Body of pancreas (tissue), 4 donors: ENCODE measurements around the gene GABRG3. TPM values are rescaled to one million over a fixed set of nuclear protein-coding genes. Genes with fewer than 3 reads are reported as not detected.

ENCODE experiments used
- ATAC-seq: fragments of 150-250 bp; one replicate; pipeline ENCODE4 v1.9.1; 2016
- DNase-seq, 4 donors: peaks; one replicate each; pipeline ENCODE4 v3.0.0-alpha.2; 2019
- H3K27ac ChIP-seq, 4 donors: fragments of 200-600 bp; sonication (generic); 1 replicate in 3 of 4; 2 replicates in 1 of 4; pipeline versions ENCODE4 v1.5.1 to v1.6.1; 2016 to 2019; ENCODE audit warnings: mild to moderate bottlenecking in 1 of 4, mixed read lengths in 1 of 4, moderate library complexity in 1 of 4
- H3K27me3 ChIP-seq, 2 donors: fragments of 200-600 bp; sonication (generic); one replicate each; pipeline ENCODE4 v1.6.0; 2016; ENCODE audit warnings: mild to moderate bottlenecking in 1 of 2
- H3K36me3 ChIP-seq, 2 donors: fragments of 200-600 bp; sonication (generic); replicated peaks in 1 of 2; 2 replicates each; pipeline ENCODE4 v1.5.1; 2016; ENCODE audit warnings: low read depth in 2 of 2; ENCODE audit not compliant: insufficient read depth in 1 of 2
- H3K4me1 ChIP-seq: fragments of 200-600 bp; sonication (generic); one replicate; pipeline ENCODE4 v1.6.0; 2016
- H3K4me3 ChIP-seq, 2 donors: fragments of 200-600 bp; sonication (generic); 1 replicate in 1 of 2; 2 replicates in 1 of 2; pipeline ENCODE4 v1.5.1; 2016 to 2019
- H3K9me3 ChIP-seq, 3 donors: fragments of 200-600 bp; sonication (generic); 1 replicate in 2 of 3; 2 replicates in 1 of 3; pipeline ENCODE4 v1.5.1; 2016
- POLR2A ChIP-seq, 3 donors: fragments of 450-650 bp; IDR thresholded peaks; one replicate each; pipeline ENCODE4 v1.6.1; 2016; ENCODE audit warnings: antibody characterized with exemption in 3 of 3, mild to moderate bottlenecking in 2 of 3
- WGBS, 2 donors: methylation state at CpG; one replicate each; pipeline ENCODE4 v1.1.5; 2017; 5-methylcytosine and 5-hydroxymethylcytosine counted together
- intact Hi-C: fragments of 100-400 bp; cut with DNase I; formaldehyde crosslinking; loops from one replicate; pipeline ENCODE4 v1.15.1; 2023
- total RNA-seq, 2 donors: library from RNA; depleted of rRNA; stranded (reverse); fragments of >200 nt; gene quantifications; one replicate each; pipeline ENCODE4 v1.1.0, GENCODE V29; 2016
- TF ChIP-seq, protein P1 (sequence below), 7 experiments: fragments of 450-650 bp in 4 of 7; fragments of 200-600 bp in 3 of 7; sonication (generic) in 3 of 7; IDR thresholded peaks; one replicate each; pipeline ENCODE4 v1.5.1; 2016 to 2019; ENCODE audit warnings: antibody characterized with exemption in 7 of 7

Gene GABRG3
- total RNA-seq, 2 donors from 2014 or later = not detected

- H3K4me1 ChIP-seq = no peaks in the 10 kb centered on the region
- intact Hi-C loops = no loop called here
- H3K9me3 ChIP-seq = no peaks in the 10 kb centered on the region
- H3K4me3 ChIP-seq = no peak overlapping the region
- no peaks in the 10 kb centered on the region for H3K27me3 ChIP-seq
- no peak for TF ChIP-seq POLR2A (IDR thresholded peaks at IDR 0.05)
- 69 to 76% methylated on average over 6 of the region's 6 CpGs for WGBS, 2 donors
- no peak for DNase-seq
- no peaks in the 10 kb centered on the region for H3K36me3 ChIP-seq
- no peak for ATAC-seq
- no peak overlapping the region for H3K27ac ChIP-seq
Measured at GRCh38 chr15:26934848-26935247, 36.1 kb upstream of the GABRG3 start.

DNA sequence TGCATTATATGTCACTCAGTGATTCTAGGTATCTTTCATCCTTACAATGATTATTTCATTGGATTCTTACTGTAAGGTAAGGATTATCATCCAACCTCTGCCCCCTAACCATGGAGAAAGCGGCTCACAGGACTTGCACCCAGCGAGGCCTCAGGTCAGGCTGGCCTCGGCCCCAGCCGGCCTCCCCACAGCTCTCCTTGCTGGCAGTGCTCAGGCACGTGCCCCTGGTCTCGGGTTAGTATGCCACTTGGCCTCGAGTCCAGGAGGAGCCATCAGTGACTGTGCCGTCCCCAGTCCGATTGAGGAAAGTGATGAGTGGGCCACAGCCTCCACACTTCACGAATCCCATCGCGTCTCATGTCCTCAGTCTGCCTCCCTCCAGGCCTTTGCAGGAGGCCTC is 35.7 kb upstream of the GABRG3 start:
- Histone ChIP-seq H3K9me3 (no peaks in the 10 kb centered on the region), H3K36me3 (no peaks in the 10 kb centered on the region), H3K27me3 (no peaks in the 10 kb centered on the region), H3K27ac (no peak overlapping the region), H3K4me1 (no peaks in the 10 kb centered on the region), H3K4me3 (no peak overlapping the region)
- ATAC-seq (no peak), DNase-seq (no peak)
- intact Hi-C loops = no loop called here
- no peak for TF ChIP-seq POLR2A (IDR thresholded peaks at IDR 0.05)
- TF ChIP-seq, protein P1, sequence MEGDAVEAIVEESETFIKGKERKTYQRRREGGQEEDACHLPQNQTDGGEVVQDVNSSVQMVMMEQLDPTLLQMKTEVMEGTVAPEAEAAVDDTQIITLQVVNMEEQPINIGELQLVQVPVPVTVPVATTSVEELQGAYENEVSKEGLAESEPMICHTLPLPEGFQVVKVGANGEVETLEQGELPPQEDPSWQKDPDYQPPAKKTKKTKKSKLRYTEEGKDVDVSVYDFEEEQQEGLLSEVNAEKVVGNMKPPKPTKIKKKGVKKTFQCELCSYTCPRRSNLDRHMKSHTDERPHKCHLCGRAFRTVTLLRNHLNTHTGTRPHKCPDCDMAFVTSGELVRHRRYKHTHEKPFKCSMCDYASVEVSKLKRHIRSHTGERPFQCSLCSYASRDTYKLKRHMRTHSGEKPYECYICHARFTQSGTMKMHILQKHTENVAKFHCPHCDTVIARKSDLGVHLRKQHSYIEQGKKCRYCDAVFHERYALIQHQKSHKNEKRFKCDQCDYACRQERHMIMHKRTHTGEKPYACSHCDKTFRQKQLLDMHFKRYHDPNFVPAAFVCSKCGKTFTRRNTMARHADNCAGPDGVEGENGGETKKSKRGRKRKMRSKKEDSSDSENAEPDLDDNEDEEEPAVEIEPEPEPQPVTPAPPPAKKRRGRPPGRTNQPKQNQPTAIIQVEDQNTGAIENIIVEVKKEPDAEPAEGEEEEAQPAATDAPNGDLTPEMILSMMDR (IDR thresholded peaks at IDR 0.05) = no peak
- WGBS, 2 donors = 68 to 79% methylated on average over 12 of the region's 12 CpGs

- ATAC-seq (no peak), DNase-seq (no peak)
- no peaks in the 10 kb centered on the region for H3K9me3 ChIP-seq
- no peak overlapping the region for H3K27ac ChIP-seq
- H3K27me3 ChIP-seq = no peaks in the 10 kb centered on the region
- TF ChIP-seq, protein P1 (IDR thresholded peaks at IDR 0.05) = no peak
- no peak for TF ChIP-seq POLR2A (IDR thresholded peaks at IDR 0.05)
- 75% methylated on average over 5 of the region's 5 CpGs for WGBS, 2 donors
- no peak overlapping the region for H3K4me3 ChIP-seq
- intact Hi-C loops = no loop called here
- H3K36me3 ChIP-seq = no peaks in the 10 kb centered on the region
- H3K4me1 ChIP-seq = no peaks in the 10 kb centered on the region
Measured at GRCh38 chr15:26936502-26936901, 34.5 kb upstream of the GABRG3 start.

DNA sequence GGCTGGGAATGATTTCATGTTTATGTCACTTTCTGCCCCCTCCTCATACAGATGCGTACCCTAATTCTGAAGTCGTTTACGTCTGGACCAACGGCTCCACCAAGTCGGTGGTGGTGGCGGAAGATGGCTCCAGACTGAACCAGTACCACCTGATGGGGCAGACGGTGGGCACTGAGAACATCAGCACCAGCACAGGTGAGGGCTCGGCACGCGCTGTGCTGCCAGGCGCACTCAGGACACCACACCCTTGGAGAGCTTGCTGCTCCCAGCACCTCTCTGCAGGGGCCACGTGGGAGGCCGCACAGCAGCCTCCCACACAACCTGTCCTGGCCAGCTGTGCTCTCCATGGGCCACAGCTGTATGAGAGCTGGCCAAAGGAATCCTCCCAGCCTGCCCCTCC is 33.8 kb upstream of the GABRG3 start:
- Histone ChIP-seq H3K27me3 (no peaks in the 10 kb centered on the region), H3K4me1 (no peaks in the 10 kb centered on the region), H3K4me3 (no peak overlapping the region), H3K9me3 (no peaks in the 10 kb centered on the region), H3K36me3 (no peaks in the 10 kb centered on the region), H3K27ac (no peak overlapping the region)
- DNase-seq = no peak
- intact Hi-C loops = no loop called here
- ATAC-seq = no peak
- 57 to 71% methylated on average over 6 to 13 of the region's 13 CpGs for WGBS, 2 donors
- no peak for TF ChIP-seq POLR2A (IDR thresholded peaks at IDR 0.05)
- TF ChIP-seq, protein P1 (IDR thresholded peaks at IDR 0.05) = no peak

DNA sequence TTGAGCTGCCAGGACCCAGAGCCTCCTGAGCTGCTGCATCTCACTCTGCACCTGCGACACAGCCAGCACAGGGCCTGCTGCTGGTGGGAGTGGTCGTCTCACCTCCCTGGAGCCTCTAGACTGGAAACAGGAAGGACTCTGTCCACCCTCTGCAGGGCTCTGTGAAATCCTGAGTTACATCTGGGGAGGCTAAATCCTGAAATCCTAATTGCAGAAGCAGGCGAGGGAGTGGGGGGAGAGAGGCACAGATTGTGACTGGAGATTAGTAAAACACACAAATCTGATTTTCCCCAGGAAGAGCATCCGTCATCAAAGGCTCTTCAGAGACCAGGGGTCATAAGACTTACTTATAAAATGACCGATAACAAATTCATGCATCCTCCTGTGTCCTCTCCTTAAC is 31.6 kb upstream of the GABRG3 start:
- Histone ChIP-seq H3K36me3 (no peaks in the 10 kb centered on the region), H3K27ac (no peak overlapping the region), H3K4me1 (no peaks in the 10 kb centered on the region), H3K4me3 (no peak overlapping the region), H3K27me3 (no peaks in the 10 kb centered on the region), H3K9me3 (no peaks in the 10 kb centered on the region)
- DNase-seq (no peak), ATAC-seq (no peak)
- TF ChIP-seq, protein P1 (IDR thresholded peaks at IDR 0.05) = no peak
- TF ChIP-seq POLR2A (IDR thresholded peaks at IDR 0.05) = no peak
- WGBS, 2 donors = 48 to 54% methylated on average over 5 of the region's 5 CpGs
- intact Hi-C loops = no loop called here
